ENCODE data around the gene KHNYN. TPM values are rescaled to one million over a fixed set of nuclear protein-coding genes. Genes with fewer than 3 reads are reported as not detected.

The KHNYN gene
- total and polyA plus RNA-seq, 2 of the 8 experiments (the other 6 are each of a cell fraction or from before 2014, with no cell fraction given), result 7.6 to 22.3 TPM

- Histone ChIP-seq H3K18ac (ENCODE audit: extremely low read depth, low read length) (peak overlapping the region; percentile 86; the same call in 1 of the 2 replicates), H2AK5ac (ENCODE audit: low read depth, low read length) (no peak overlapping the region), H4K8ac (ENCODE audit: extremely low read depth, insufficient read depth, low read length) (peak overlapping the region; percentile 37), H4K5ac (ENCODE audit: insufficient read length, low read depth, low read length) (peak overlapping the region; percentile 18), H4K91ac (replicated peaks; ENCODE audit: insufficient read length, low read length) (peak overlapping the region; percentile 18), H3K4me1 (replicated peaks in 1 of 4; ENCODE audit: control insufficient read depth in 3 of 4, insufficient read depth in 4 of 4, low read length in 3 of 4) (no peaks in the 10 kb centered on the region; a peak in 2 of 7 replicates), H3K27ac (ENCODE audit: low read depth, low read length) (peak overlapping the region; percentile 98), H2BK12ac (ENCODE audit: low read depth, low read length) (no peak overlapping the region), H2AFZ (ENCODE audit: low read length) (0 out of 2 replicates have a peak overlapping the region, but pooled peaks have one; percentile 20), H3K23me2 (ENCODE audit: low read depth, low read length) (peaks cover 9% of the 10 kb centered on the region), H3K9ac (replicated peaks in 1 of 4; ENCODE audit: extremely low read depth in 1 of 4, low read depth in 3 of 4, low read length in 3 of 4) (peak overlapping the region in 3 of 4 experiments; percentile 88 to 92 (median 91); a peak in 6 of 7 replicates), H3K27me3 (replicated peaks in 1 of 4; ENCODE audit: control insufficient read depth in 3 of 4, extremely low read depth in 1 of 4, insufficient read depth in 3 of 4, low read length in 3 of 4) (no peaks in the 10 kb centered on the region), H3K4ac (replicated peaks; ENCODE audit: insufficient read length, low read depth, low read length) (peak overlapping the region; percentile 86), H3K14ac (ENCODE audit: insufficient read length) (no peak overlapping the region), H2BK5ac (ENCODE audit: low read depth, low read length) (peak overlapping the region; percentile 98), H3K23ac (ENCODE audit: insufficient read length) (no peak overlapping the region), H2BK20ac (ENCODE audit: low read length) (no peak overlapping the region), H3K56ac (replicated peaks; ENCODE audit: insufficient read length, low read depth, low read length) (peak overlapping the region; percentile 70), H3K9me3 (ENCODE audit: insufficient read depth in 2 of 2, low read depth in 1 of 2, low read length in 1 of 2) (no peaks in the 10 kb centered on the region), H2BK15ac (ENCODE audit: low read length) (0 out of 2 replicates have a peak overlapping the region, but pooled peaks have one; percentile 83), H3K4me2 (ENCODE audit: insufficient read depth in 1 of 2, low read depth in 2 of 2, low read length in 2 of 2) (peak overlapping the region; percentile 76 to 96), H2BK120ac (replicated peaks; ENCODE audit: low read depth, low read length) (no peak overlapping the region), H3K4me3 (ENCODE audit: extremely low read depth in 1 of 4, insufficient read depth in 2 of 4, low read depth in 3 of 4, low read length in 4 of 4) (peak overlapping the region; percentile 84 to 95 (median 89)), H4K20me1 (replicated peaks in 1 of 2; ENCODE audit: control insufficient read depth in 1 of 2, insufficient read depth in 2 of 2, low read length in 2 of 2) (peaks cover under 1 to 5% of the 10 kb centered on the region in 2 experiments), H3K79me2 (ENCODE audit: control insufficient read depth in 1 of 2, insufficient read depth in 2 of 2, low read length in 2 of 2) (0 out of 4 replicates have a peak, but pooled peaks cover 0 to 3% of the 10 kb centered on the region in 2 experiments), H3K79me1 (ENCODE audit: low read depth, low read length) (no peaks in the 10 kb centered on the region; the same call in 1 of the 2 replicates), H3K36me3 (ENCODE audit: control insufficient read depth in 2 of 4, insufficient read depth in 4 of 4, low read length in 3 of 4) (peaks cover 10 to 26% (median 12%) of the 10 kb centered on the region in 4 experiments; a peak in 7 of 8 replicates)
- 7% methylated on average over 12 of the region's 12 CpGs; no CpG with 5 or more reads in 1 of the 2 experiments for WGBS, 2 experiments (ENCODE audit: extremely low coverage in 1 of 2, insufficient coverage in 1 of 2, insufficient read length in 1 of 2, insufficient replicate concordance in 2 of 2, low coverage in 1 of 2, low lambda C conversion rate in 2 of 2, missing lambda C conversion rate in 1 of 2)
- DNase-seq (ENCODE audit: low read depth in 1 of 2, low spot score in 2 of 2) (no peak), FAIRE-seq (no peak)
- POLR2A ChIA-PET (ENCODE audit: partially characterized antibody), result interaction anchor here (0.8 to 4.5 kb wide), 10 partner anchors 11 to 650 kb away, joined by 3 to 34 read pairs (median 4); partner anchors contain the start of genes CBLN3, CIDEB and KHNYN
- CTCF ChIA-PET (ENCODE audit: partially characterized antibody), result interaction anchor here (0.7 to 4.1 kb wide), 10 partner anchors 10 to 372 kb away, joined by 3 to 29 read pairs (median 4); partner anchors contain the start of genes CBLN3, CIDEB and KHNYN
- TF ChIP-seq SIN3A (conservative IDR thresholded peaks at IDR 0.05 in 1 of 2, IDR thresholded peaks at IDR 0.05 in 1 of 2; ENCODE audit: low read depth in 1 of 2, low read length in 2 of 2) (no peak), EZH2 (IDR thresholded peaks at IDR 0.05; ENCODE audit: low read depth, low read length, severe bottlenecking) (no peak), JUN (IDR thresholded peaks at IDR 0.05; ENCODE audit: low read depth, low read length) (no peak), CREB1 (IDR thresholded peaks at IDR 0.05) (no peak), BACH1 (IDR thresholded peaks at IDR 0.05; ENCODE audit: low read length) (no peak), CTBP2 (IDR thresholded peaks at IDR 0.05; ENCODE audit: borderline replicate concordance, insufficient read depth, insufficient read length, low read length) (no peak), GABPA (IDR thresholded peaks at IDR 0.05; ENCODE audit: borderline replicate concordance, insufficient read depth, low read length) (no peak), RAD21 (IDR thresholded peaks at IDR 0.05 in 1 of 2, conservative IDR thresholded peaks at IDR 0.05 in 1 of 2; ENCODE audit: low read depth in 2 of 2, low read length in 2 of 2) (no peak), TAF7 (optimal IDR thresholded peaks at IDR 0.05; ENCODE audit: borderline replicate concordance, low read depth, low read length) (no peak), CBX8 (IDR thresholded peaks at IDR 0.05; ENCODE audit: borderline replicate concordance, low read depth, low read length) (no peak), KDM4A (IDR thresholded peaks at IDR 0.05; ENCODE audit: low read depth, low read length, severe bottlenecking) (peak; percentile 15)
Measured at GRCh38 chr14:24441904-24442239, 12.1 kb downstream of the KHNYN start.
